ENCODE measurements around the gene NPC1L1.
A peak's percentile ranks its signal among the peaks of the same experiment; 100 is the strongest.

Gene NPC1L1

DNA sequence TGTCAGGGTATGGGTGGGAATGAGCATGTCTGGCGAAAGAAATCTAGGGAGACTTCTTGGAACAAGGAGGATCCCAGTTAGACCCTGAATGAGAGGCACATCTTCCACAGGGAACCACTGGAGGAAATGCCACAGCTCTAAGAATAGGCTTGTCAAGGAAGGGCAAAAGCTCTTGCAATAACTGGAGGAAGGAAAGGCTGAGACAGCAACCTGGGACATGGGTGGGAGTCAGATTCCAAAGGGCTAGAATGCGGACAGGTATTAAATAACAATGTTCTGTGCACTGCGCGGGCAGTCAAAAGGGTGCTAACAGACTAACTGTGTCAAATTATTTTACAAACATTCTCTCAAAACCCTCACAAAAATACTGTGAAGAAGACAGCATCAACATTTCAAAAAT lies 55.1 kb downstream of the NPC1L1 start:
- H3K4me3 ChIP-seq (ENCODE audit: low read depth, low read length): no peak overlapping the region
- DNase-seq (ENCODE audit: low read depth): no peak

- no peak for DNase-seq (ENCODE audit: low read depth)
Measured at GRCh38 chr7:44484482-44485313, 56.4 kb downstream of the NPC1L1 start.

GRCh38 chr7:44482502-44483485 lies 58.3 kb downstream of the NPC1L1 start:
- no peak overlapping the region for H3K4me3 ChIP-seq (ENCODE audit: low read depth, low read length)

More at GRCh38 chr7:44484482-44485313, 56.4 kb downstream of the NPC1L1 start:
- no peak overlapping the region for H3K4me3 ChIP-seq (ENCODE audit: low read depth, low read length)

GRCh38 chr7:44477938-44478337 lies 63.2 kb downstream of the NPC1L1 start:
- no peak for DNase-seq (ENCODE audit: low read depth)
- no peak overlapping the region for H3K4me3 ChIP-seq (ENCODE audit: low read depth, low read length)

More at GRCh38 chr7:44482502-44483485, 58.3 kb downstream of the NPC1L1 start:
- DNase-seq (ENCODE audit: low read depth): no peak

DNA sequence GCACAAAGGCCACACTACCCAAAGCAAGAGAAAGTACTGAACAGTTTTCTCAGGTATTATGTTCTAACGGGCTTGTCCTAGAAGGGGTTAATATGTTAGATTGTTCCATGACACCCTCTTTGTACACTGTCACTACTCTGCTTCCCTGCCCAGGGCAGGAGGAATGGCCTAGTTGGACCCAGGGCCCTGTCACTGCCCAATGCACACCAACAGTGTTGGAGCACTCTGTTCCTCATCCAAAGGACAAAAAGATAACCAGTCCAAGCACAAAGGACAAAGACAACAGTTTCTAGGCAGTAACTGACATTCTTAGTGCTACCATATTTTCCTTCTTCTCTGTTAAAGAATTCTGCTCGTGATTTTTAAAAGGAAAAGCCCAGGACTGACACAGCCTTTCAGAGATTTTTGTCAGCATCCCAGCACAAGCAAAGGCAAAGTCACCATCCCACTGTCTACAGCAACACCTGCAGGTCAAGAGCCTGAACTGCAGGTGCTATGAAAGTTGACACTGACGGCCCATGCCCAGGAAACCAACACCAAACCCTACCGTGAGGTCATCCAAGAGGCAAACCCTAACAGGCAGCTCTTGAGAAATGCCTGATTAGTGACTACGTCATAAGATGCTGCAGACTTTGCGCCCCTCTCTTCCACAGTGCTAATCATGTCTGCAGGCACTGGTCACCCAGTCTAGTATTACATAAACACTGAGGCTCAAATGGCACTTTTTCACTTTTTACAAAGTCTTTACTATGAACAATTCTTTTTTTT lies 63.9 kb downstream of the NPC1L1 start:
- no peak for DNase-seq (ENCODE audit: low read depth)
- H3K4me3 ChIP-seq (ENCODE audit: low read depth, low read length): no peak overlapping the region

GRCh38 chr7:44476313-44476712 lies 64.8 kb downstream of the NPC1L1 start:
- no peak overlapping the region for H3K4me3 ChIP-seq (ENCODE audit: low read depth, low read length)
- DNase-seq (ENCODE audit: low read depth): no peak

GRCh38 chr7:44473295-44473694 lies 67.8 kb downstream of the NPC1L1 start:
- H3K4me3 ChIP-seq (ENCODE audit: low read depth, low read length): no peak overlapping the region
- no peak for DNase-seq (ENCODE audit: low read depth)

DNA sequence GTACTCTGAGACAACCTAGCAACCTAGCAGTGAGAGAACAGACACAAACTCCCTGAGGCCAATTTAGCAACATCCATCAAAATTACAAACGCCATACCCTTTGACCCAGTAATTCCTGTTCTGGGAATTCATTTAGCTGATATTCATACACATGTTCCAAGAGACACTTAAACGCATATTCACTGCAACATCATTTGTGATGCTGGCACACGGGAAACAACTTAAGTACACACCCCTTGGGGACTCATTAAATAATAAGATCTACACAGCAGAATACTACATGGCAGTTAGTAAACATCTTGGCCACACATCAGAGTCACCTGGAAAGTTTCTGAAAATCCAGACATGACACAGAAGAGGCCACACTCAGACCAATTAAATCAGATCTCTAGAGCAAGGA lies 68.3 kb downstream of the NPC1L1 start:
- no peak overlapping the region for H3K4me3 ChIP-seq (ENCODE audit: low read depth, low read length)
- no peak for DNase-seq (ENCODE audit: low read depth)

- no peak overlapping the region for H3K4me3 ChIP-seq (ENCODE audit: low read depth, low read length)
- no peak for DNase-seq (ENCODE audit: low read depth)
Measured at GRCh38 chr7:44471850-44472249, 69.3 kb downstream of the NPC1L1 start.

DNA sequence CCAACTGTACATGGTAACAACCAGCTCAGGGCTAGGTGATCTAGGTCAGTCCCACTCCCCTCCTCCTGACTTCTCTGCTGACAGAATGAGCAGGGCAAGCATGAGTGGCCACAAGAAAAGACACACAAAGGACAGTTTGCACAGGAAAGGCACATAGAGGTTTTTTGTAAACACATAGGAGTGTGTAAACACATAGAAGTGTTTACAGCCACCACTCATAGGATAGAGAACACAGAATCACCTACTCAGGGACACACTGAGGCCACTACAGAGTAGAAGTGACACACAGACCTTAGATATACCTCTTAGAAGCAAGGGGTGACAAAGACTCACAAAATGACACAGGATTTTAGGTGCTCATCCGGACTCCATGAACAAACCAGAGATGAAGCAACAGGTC lies 69.7 kb downstream of the NPC1L1 start:
- no peak overlapping the region for H3K4me3 ChIP-seq (ENCODE audit: low read depth, low read length)
- DNase-seq (ENCODE audit: low read depth): no peak

- H3K4me3 ChIP-seq (ENCODE audit: low read depth, low read length): no peak overlapping the region
Measured at GRCh38 chr7:44470628-44471245, 70.4 kb downstream of the NPC1L1 start.

GRCh38 chr7:44470135-44470479 lies 71.0 kb downstream of the NPC1L1 start:
- DNase-seq (ENCODE audit: low read depth): no peak
- no peak overlapping the region for H3K4me3 ChIP-seq (ENCODE audit: low read depth, low read length)

More at GRCh38 chr7:44470628-44471245, 70.4 kb downstream of the NPC1L1 start:
- DNase-seq (ENCODE audit: low read depth): no peak

- no peak overlapping the region for H3K4me3 ChIP-seq (ENCODE audit: low read depth, low read length)
- DNase-seq (ENCODE audit: low read depth): no peak
Measured at GRCh38 chr7:44469461-44470134, 71.5 kb downstream of the NPC1L1 start.

DNA sequence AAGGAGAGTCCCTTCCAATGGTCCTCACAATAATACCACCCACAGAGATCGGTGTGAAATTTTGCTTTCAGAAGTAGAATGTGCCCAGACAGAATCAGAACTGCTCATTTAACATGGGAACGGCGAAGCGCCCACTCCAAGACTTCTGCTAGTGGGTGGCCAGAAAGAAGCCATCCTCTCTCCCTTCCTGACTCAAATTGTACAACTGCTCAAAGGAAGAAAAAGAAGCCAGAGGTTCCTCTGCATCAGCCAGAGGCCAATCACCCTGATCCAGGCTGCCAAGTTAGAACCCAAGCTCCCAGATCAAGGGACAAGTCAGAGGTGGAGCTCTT lies 73.9 kb downstream of the NPC1L1 start:
- H3K4me3 ChIP-seq (ENCODE audit: low read depth, low read length): no peak overlapping the region
- DNase-seq (ENCODE audit: low read depth): no peak

- H3K4me3 ChIP-seq (ENCODE audit: low read depth, low read length): no peak overlapping the region
- peak; percentile 70 for DNase-seq (ENCODE audit: low read depth)
Measured at GRCh38 chr7:44466300-44467216, 74.6 kb downstream of the NPC1L1 start.

DNA sequence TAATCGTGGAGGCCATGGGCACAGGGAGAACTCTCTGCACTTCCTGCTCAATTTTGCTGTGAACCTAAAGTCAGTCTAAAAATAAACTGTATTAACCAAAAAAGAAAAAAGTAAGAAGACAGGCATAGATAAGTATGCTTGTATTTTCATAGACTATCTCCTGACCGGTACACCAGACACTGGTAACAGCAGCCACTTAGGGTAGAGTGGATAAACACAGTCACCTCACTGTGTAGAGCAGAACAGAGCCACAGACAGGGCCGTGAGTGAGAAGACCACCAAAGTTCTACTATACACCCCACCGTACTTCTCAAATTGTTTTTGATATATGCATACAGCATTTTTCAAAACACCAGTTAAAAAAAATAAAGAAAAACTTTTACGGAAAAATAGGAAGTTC lies 75.6 kb downstream of the NPC1L1 start:
- no peak for DNase-seq (ENCODE audit: low read depth)
- no peak overlapping the region for H3K4me3 ChIP-seq (ENCODE audit: low read depth, low read length)

GRCh38 chr7:44463169-44463808 lies 77.8 kb downstream of the NPC1L1 start:
- no peak overlapping the region for H3K4me3 ChIP-seq (ENCODE audit: low read depth, low read length)
- no peak for DNase-seq (ENCODE audit: low read depth)
